SK-N-SH treated with all-trans-retinoic acid at 6 μM for 48 hours (cell line): ENCODE measurements around the gene EPHB2.

Source experiments
- ATAC-seq: fragments of 200-7000 bp; cut with Tn5 transposase; 3 replicates; pipeline ENCODE4 v1.9.1; 2020; ENCODE audit warnings: mild to moderate bottlenecking, moderate library complexity
- ARNTL ChIP-seq: fragments of 450-650 bp; formaldehyde crosslinking; IDR thresholded peaks from 2 replicates; pipeline ENCODE4 v1.5.0; 2020; ENCODE audit warnings: low read depth, mild to moderate bottlenecking, moderate library complexity, borderline replicate concordance
- BACH2 ChIP-seq: fragments of 250-450 bp; sonication (Bioruptor Pico); IDR thresholded peaks from 2 replicates; pipeline ENCODE4 v1.9.0; 2021; ENCODE audit warnings: mild to moderate bottlenecking, borderline replicate concordance
- CREB5 ChIP-seq: fragments of 250-450 bp; sonication (Bioruptor Pico); IDR thresholded peaks from 2 replicates; pipeline ENCODE4 v1.5.1; 2020; ENCODE audit warnings: low read depth, mild to moderate bottlenecking, moderate library complexity
- CSDC2 ChIP-seq: fragments of 250-450 bp; sonication (Bioruptor Pico); IDR thresholded peaks from 2 replicates; pipeline ENCODE4 v1.5.0; 2020; ENCODE audit warnings: mild to moderate bottlenecking, moderate library complexity
- CSRNP3 ChIP-seq: fragments of 250-450 bp; sonication (Bioruptor Pico); IDR thresholded peaks from 2 replicates; pipeline ENCODE4 v1.5.1; 2021; ENCODE audit warnings: mild to moderate bottlenecking, moderate library complexity
- ESRRG ChIP-seq: fragments of 250-450 bp; sonication (Bioruptor Pico); IDR thresholded peaks from 2 replicates; pipeline ENCODE4 v1.6.1; 2021; ENCODE audit warnings: mild to moderate bottlenecking
- GLIS3 ChIP-seq: fragments of 250-450 bp; sonication (Bioruptor Pico); IDR thresholded peaks from 2 replicates; pipeline ENCODE4 v1.5.0; 2020; ENCODE audit warnings: mild to moderate bottlenecking, moderate library complexity
- ISL1 ChIP-seq: fragments of 250-450 bp; sonication (Bioruptor Pico); IDR thresholded peaks from 2 replicates; pipeline ENCODE4 v2.1.2; 2022; ENCODE audit warnings: mild to moderate bottlenecking, moderate library complexity
- OSR1 ChIP-seq: fragments of 250-450 bp; sonication (Bioruptor Pico); IDR thresholded peaks from 2 replicates; pipeline ENCODE4 v1.8.0; 2022; ENCODE audit warnings: moderate library complexity, mild to moderate bottlenecking, inconsistent platforms
- PATZ1 ChIP-seq: fragments of 250-450 bp; sonication (Bioruptor Pico); IDR thresholded peaks from 2 replicates; pipeline ENCODE4 v1.8.0; 2020; ENCODE audit warnings: mild to moderate bottlenecking, moderate library complexity, borderline replicate concordance
- POU6F1 ChIP-seq: fragments of 250-450 bp; sonication (Bioruptor Pico); IDR thresholded peaks from 2 replicates; pipeline ENCODE4 v1.8.0; 2021; ENCODE audit warnings: low read depth, mild to moderate bottlenecking, moderate library complexity, borderline replicate concordance
- PPARA ChIP-seq: fragments of 250-450 bp; sonication (Bioruptor Pico); IDR thresholded peaks from 2 replicates; pipeline ENCODE4 v1.5.0; 2020; ENCODE audit warnings: mild to moderate bottlenecking, borderline replicate concordance
- RARB ChIP-seq: fragments of 250-450 bp; sonication (Bioruptor Pico); IDR thresholded peaks from 2 replicates; pipeline ENCODE4 v1.8.0; 2021; ENCODE audit warnings: mild to moderate bottlenecking, moderate library complexity
- TCF4 ChIP-seq: fragments of 250-450 bp; sonication (Bioruptor Pico); IDR thresholded peaks from 2 replicates; pipeline ENCODE4 v1.8.0; 2021; ENCODE audit warnings: mild to moderate bottlenecking, moderate library complexity, borderline replicate concordance
- TOX ChIP-seq: fragments of 250-450 bp; sonication (Bioruptor Pico); IDR thresholded peaks from 2 replicates; pipeline ENCODE4 v1.8.0; 2021; ENCODE audit warnings: mild to moderate bottlenecking, moderate library complexity, borderline replicate concordance
- TSHZ2 ChIP-seq: fragments of 250-450 bp; sonication (Bioruptor Pico); IDR thresholded peaks from 2 replicates; pipeline ENCODE4 v1.5.0; 2020; ENCODE audit warnings: mild to moderate bottlenecking, moderate library complexity
- ZC3H10 ChIP-seq: fragments of 250-450 bp; sonication (Bioruptor Pico); IDR thresholded peaks from 2 replicates; pipeline ENCODE4 v1.5.1; 2021; ENCODE audit warnings: mild to moderate bottlenecking, moderate library complexity
- ZFP3 ChIP-seq: fragments of 250-450 bp; sonication (Bioruptor Pico); IDR thresholded peaks from 2 replicates; pipeline ENCODE4 v1.5.0; 2020; ENCODE audit warnings: mild to moderate bottlenecking, moderate library complexity
- ZFP30 ChIP-seq: fragments of 450-650 bp; formaldehyde crosslinking; IDR thresholded peaks from 2 replicates; pipeline ENCODE4 v1.5.0; 2022; ENCODE audit warnings: mild to moderate bottlenecking, moderate library complexity
- ZNF70 ChIP-seq: fragments of 450-650 bp; formaldehyde crosslinking; IDR thresholded peaks from 2 replicates; pipeline ENCODE4 v1.5.0; 2020; ENCODE audit warnings: mild to moderate bottlenecking, moderate library complexity

The EPHB2 gene

GRCh38 chr1:22714455-22714854, 3.8 kb downstream of the EPHB2 start:
- no peak for ATAC-seq
- TF ChIP-seq ZFP30 (CRISPR knock-in tag) (no peak), TOX (no peak), OSR1 (CRISPR knock-in tag) (no peak), ZFP3 (CRISPR knock-in tag) (no peak), ESRRG (CRISPR knock-in tag) (no peak), ZC3H10 (no peak)
- TF ChIP-seq, all 23 proteins: peak for 0

- TF ChIP-seq BACH2, result no peak
- no peak for TF ChIP-seq POU6F1
- no peak for TF ChIP-seq ZNF70 (CRISPR knock-in tag)
- TF ChIP-seq GLIS3 (CRISPR knock-in tag), result no peak
- no peak for TF ChIP-seq PATZ1 (CRISPR knock-in tag)
- TF ChIP-seq TCF4 (CRISPR knock-in tag), result no peak
- ATAC-seq, result no peak
These were observed 6.6 kb downstream of the EPHB2 start for GRCh38 chr1:22717037-22717760.

- ATAC-seq, result no peak
- no peak for TF ChIP-seq ISL1 (CRISPR knock-in tag)
- no peak for TF ChIP-seq BACH2
- no peak for TF ChIP-seq CSRNP3 (CRISPR knock-in tag)
- TF ChIP-seq PPARA, result no peak
- no peak for TF ChIP-seq ZC3H10
- TF ChIP-seq TOX, result no peak
- TF ChIP-seq CSDC2, result no peak
- TF ChIP-seq POU6F1, result no peak
- TF ChIP-seq ZFP30 (CRISPR knock-in tag), result no peak
- TF ChIP-seq RARB, result no peak
- TF ChIP-seq ESRRG (CRISPR knock-in tag), result no peak
- no peak for TF ChIP-seq ARNTL (CRISPR knock-in tag)
- no peak for TF ChIP-seq CREB5
- no peak for TF ChIP-seq OSR1 (CRISPR knock-in tag)
- no peak for TF ChIP-seq PATZ1 (CRISPR knock-in tag)
- TF ChIP-seq TSHZ2 (CRISPR knock-in tag), result no peak
- TF ChIP-seq, all 23 proteins: peak for 0
These were observed 10.7 kb downstream of the EPHB2 start for GRCh38 chr1:22721122-22721873.
